HTR-8/SVneo (cell line): ENCODE results near the gene CTDSP1.

Source experiments
- DNase-seq: peaks from one replicate; pipeline ENCODE4 v3.0.0; 2011; ENCODE audit warnings: low spot score, mixed read lengths; ENCODE audit not compliant: insufficient read length
- FAIRE-seq: peaks from 2 replicates; lab custom pipeline; 2011; peaks lifted over from hg19 to GRCh38; lab: Jason Lieb, UNC

The CTDSP1 gene

GRCh38 chr2:218381916-218382366 is 17.7 kb upstream of the CTDSP1 start, which contains the start of gene SLC11A1:
SLC11A1 (plus strand) TSS chr2:218382273; CDS start chr2:218382369, 96 bp downstream.
- FAIRE-seq (peak; percentile 16), DNase-seq (no peak)

GRCh38 chr2:218382785-218383184 is 16.9 kb upstream of the CTDSP1 start:
- DNase-seq (no peak), FAIRE-seq (no peak)

- DNase-seq: peak; percentile 51
- FAIRE-seq: peak; percentile 58
Measured at GRCh38 chr2:218383892-218384519, 15.7 kb upstream of the CTDSP1 start.

- no peak for DNase-seq
- no peak for FAIRE-seq
Measured at GRCh38 chr2:218384975-218385374, 14.7 kb upstream of the CTDSP1 start.

- DNase-seq (no peak), FAIRE-seq (no peak)
Measured at GRCh38 chr2:218386505-218387368, 12.9 kb upstream of the CTDSP1 start.

GRCh38 chr2:218387369-218388194 is 12.1 kb upstream of the CTDSP1 start:
- FAIRE-seq (no peak), DNase-seq (no peak)

GRCh38 chr2:218389333-218390150 is 10.1 kb upstream of the CTDSP1 start:
- FAIRE-seq (no peak), DNase-seq (no peak)

- no peak for FAIRE-seq
Measured at GRCh38 chr2:218391202-218391601, 8.5 kb upstream of the CTDSP1 start.

GRCh38 chr2:218392459-218392858 is 7.2 kb upstream of the CTDSP1 start:
- FAIRE-seq (no peak), DNase-seq (no peak)

More at GRCh38 chr2:218391202-218391601, 8.5 kb upstream of the CTDSP1 start:
- DNase-seq: no peak

- DNase-seq (no peak), FAIRE-seq (no peak)
Measured at GRCh38 chr2:218392891-218393462, 6.7 kb upstream of the CTDSP1 start.

GRCh38 chr2:218393750-218394290 is 5.8 kb upstream of the CTDSP1 start:
- no peak for DNase-seq
- FAIRE-seq: no peak

- no peak for DNase-seq
- FAIRE-seq: no peak
Measured at GRCh38 chr2:218394298-218395089, 5.2 kb upstream of the CTDSP1 start.

GRCh38 chr2:218395090-218395444 is 4.6 kb upstream of the CTDSP1 start:
- FAIRE-seq (no peak), DNase-seq (no peak)

- DNase-seq (no peak), FAIRE-seq (no peak)
Measured at GRCh38 chr2:218395456-218395825, 4.2 kb upstream of the CTDSP1 start.

GRCh38 chr2:218395826-218396687 is 3.6 kb upstream of the CTDSP1 start:
- DNase-seq (peak; percentile 84), FAIRE-seq (peak; percentile 92)

GRCh38 chr2:218396688-218397462 is 2.8 kb upstream of the CTDSP1 start:
- no peak for FAIRE-seq
- peak; percentile 41 for DNase-seq

GRCh38 chr2:218397463-218397819 is 2.2 kb upstream of the CTDSP1 start:
- peak; percentile 13 for FAIRE-seq
- DNase-seq: no peak
